HepG2 (cell line): ENCODE data around the gene ANKRD10. TPM values are rescaled to one million over a fixed set of nuclear protein-coding genes. Genes with fewer than 3 reads are reported as not detected.

ENCODE experiments used
- ARID4A ChIP-seq: sonication (generic); formaldehyde crosslinking; IDR thresholded peaks from 2 replicates; pipeline ENCODE4 v1.5.0; 2020; ENCODE audit warnings: mild to moderate bottlenecking, missing genetic modification reagents, borderline replicate concordance
- ATF1 ChIP-seq: IDR thresholded peaks from 2 replicates; pipeline ENCODE4 v1.6.1; 2016; ENCODE audit warnings: mild to moderate bottlenecking, control low read depth
- ATF6 ChIP-seq: sonication (generic); formaldehyde crosslinking; conservative IDR thresholded peaks from 2 replicates; pipeline ENCODE4 v1.4.0; 2020; ENCODE audit warnings: missing genetic modification reagents
- IKZF5 ChIP-seq: IDR thresholded peaks from 2 replicates; pipeline ENCODE4 v1.6.1; 2018; ENCODE audit warnings: missing genetic modification reagents, mild to moderate bottlenecking, missing compliant biosample characterization
- ISX ChIP-seq: sonication (generic); formaldehyde crosslinking; conservative IDR thresholded peaks from 2 replicates; pipeline ENCODE4 v1.5.0; 2020; ENCODE audit warnings: missing genetic modification reagents
- MAF1 ChIP-seq: sonication (generic); formaldehyde crosslinking; IDR thresholded peaks from 2 replicates; pipeline ENCODE4 v1.5.0; 2020; ENCODE audit warnings: missing genetic modification reagents, borderline replicate concordance
- SOX6 ChIP-seq, 2 experiments: fragments of 450-650 bp in 1 of 2; sonication (generic) in 1 of 2; formaldehyde crosslinking in 1 of 2; IDR thresholded peaks; 2 replicates each; pipeline versions ENCODE4 v1.4.0 to v1.6.1; 2017 to 2020; ENCODE audit warnings: antibody characterized with exemption in 1 of 2, mild to moderate bottlenecking in 1 of 2, missing genetic modification reagents in 1 of 2
- TAF1 ChIP-seq: sonication (generic); formaldehyde crosslinking; IDR thresholded peaks from 2 replicates; pipeline ENCODE4 v1.4.0; 2020; ENCODE audit warnings: missing genetic modification reagents
- ZBTB37 ChIP-seq: sonication (generic); formaldehyde crosslinking; IDR thresholded peaks from 2 replicates; pipeline ENCODE4 v1.4.0; 2020; ENCODE audit warnings: mild to moderate bottlenecking, missing genetic modification reagents
- ZNF10 ChIP-seq: sonication (generic); formaldehyde crosslinking; IDR thresholded peaks from 2 replicates; pipeline ENCODE4 v1.4.0; 2020; ENCODE audit warnings: mild to moderate bottlenecking, low read depth, missing genetic modification reagents, borderline replicate concordance
- ZNF280D ChIP-seq: sonication (generic); formaldehyde crosslinking; IDR thresholded peaks from 2 replicates; pipeline ENCODE4 v1.5.1; 2020; ENCODE audit warnings: mild to moderate bottlenecking, missing genetic modification reagents
- ZNF333 ChIP-seq: sonication (generic); formaldehyde crosslinking; IDR thresholded peaks from 2 replicates; pipeline ENCODE4 v1.4.0; 2020; ENCODE audit warnings: mild to moderate bottlenecking, missing genetic modification reagents, borderline replicate concordance
- ZNF430 ChIP-seq: sonication (generic); formaldehyde crosslinking; IDR thresholded peaks from 2 replicates; pipeline ENCODE4 v1.9.0; 2021; ENCODE audit warnings: mild to moderate bottlenecking, missing genetic modification reagents
- ZNF552 ChIP-seq: sonication (generic); formaldehyde crosslinking; IDR thresholded peaks from 2 replicates; pipeline ENCODE4 v1.9.0; 2022; ENCODE audit warnings: missing genetic modification reagents, mild to moderate bottlenecking, borderline replicate concordance
- ZNF670 ChIP-seq: sonication (generic); formaldehyde crosslinking; IDR thresholded peaks from 2 replicates; pipeline ENCODE4 v1.8.0; 2022; ENCODE audit warnings: mild to moderate bottlenecking, missing genetic modification reagents, borderline replicate concordance
- polyA plus RNA-seq, 8 experiments: library from polyadenylated mRNA; depleted of rRNA in 3 of 8; stranded (reverse) in 7 of 8; unstranded in 1 of 8; fragments of >200 nt; fragmentation: Illumina TruSeq in 4 of 8; extraction: Trizol in 4 of 8; gene quantifications; 2 replicates each; pipeline versions ENCODE4 v1.2.1 to v1.2.3, GENCODE V29; 2011 to 2016; ENCODE audit warnings: low read depth in 4 of 8, missing spikeins in 1 of 8, mixed read lengths in 1 of 8; ENCODE audit not compliant: insufficient read depth in 1 of 8
- total RNA-seq, 5 experiments: library from RNA; depleted of rRNA; stranded (reverse); fragments of >200 nt; fragmentation: Illumina TruSeq; extraction: Trizol; gene quantifications; 2 replicates each; pipeline ENCODE4 v1.2.3, GENCODE V29; 2016; ENCODE audit warnings: low read depth in 1 of 5

The ANKRD10 gene
- total and polyA plus RNA-seq, 2 of the 13 experiments (the other 11 are each of a cell fraction or from before 2014, with no cell fraction given), result 108 to 115 TPM

- TF ChIP-seq ARID4A (CRISPR knock-in tag) (peak; percentile 64), ISX (CRISPR knock-in tag) (no peak), ZNF430 (CRISPR knock-in tag) (0 out of 2 replicates have a peak, but pooled peaks have one; percentile 50), ATF6 (CRISPR knock-in tag) (no peak), ZNF333 (0 out of 2 replicates have a peak, but pooled peaks have one; percentile 49), IKZF5 (CRISPR knock-in tag) (peak; percentile 65; the same call in 1 of the 2 replicates), SOX6 (IDR thresholded peaks at IDR 0.05) (no peak), SOX6 (CRISPR knock-in tag; IDR thresholded peaks at IDR 0.05) (peak; percentile 39), TAF1 (CRISPR knock-in tag) (peak; percentile 54; the same call in 1 of the 2 replicates), ZNF280D (CRISPR knock-in tag) (peak; percentile 90; the same call in 1 of the 2 replicates), ATF1 (CRISPR knock-in tag) (no peak), ZNF670 (CRISPR knock-in tag) (peak; percentile 75), ZNF10 (no peak), ZNF552 (CRISPR knock-in tag) (peak; percentile 42; the same call in 1 of the 2 replicates), MAF1 (no peak), ZBTB37 (CRISPR knock-in tag) (no peak)
These were observed 44.8 kb downstream of the ANKRD10 start (continued) for GRCh38 chr13:110869805-110870706.
